Loucy (cell line): ENCODE data around the gene THAP4.

Experiments used
- H2AFZ ChIP-seq: fragments of 200-600 bp; sonication (generic); 2 replicates; pipeline ENCODE4 v1.6.0; 2016; ENCODE audit warnings: antibody characterized with exemption, mild to moderate bottlenecking, low read length, moderate library complexity
- H3F3A ChIP-seq: fragments of 200-600 bp; 2 replicates; pipeline ENCODE4 v1.6.0; 2016; ENCODE audit warnings: antibody characterized with exemption, low read depth, mild to moderate bottlenecking
- H3K27me3 ChIP-seq: fragments of 200-600 bp; sonication (generic); 2 replicates; pipeline ENCODE4 v1.6.1; 2014; ENCODE audit warnings: low read length, mild to moderate bottlenecking; ENCODE audit not compliant: insufficient read depth, poor library complexity, severe bottlenecking
- H3K36me3 ChIP-seq: fragments of 200-600 bp; sonication (generic); 2 replicates; pipeline ENCODE4 v1.6.1; 2016; ENCODE audit warnings: low read length; ENCODE audit not compliant: insufficient read depth
- H3K4me1 ChIP-seq: fragments of 200-600 bp; sonication (generic); 2 replicates; pipeline ENCODE4 v1.5.1; 2014; ENCODE audit warnings: low read length, mild to moderate bottlenecking; ENCODE audit not compliant: insufficient read depth, poor library complexity, severe bottlenecking
- H3K4me2 ChIP-seq: fragments of 200-600 bp; sonication (generic); 2 replicates; pipeline ENCODE4 v1.6.0; 2014; ENCODE audit warnings: antibody characterized with exemption, low read length, low read depth, mild to moderate bottlenecking; ENCODE audit not compliant: poor library complexity, severe bottlenecking
- H3K4me3 ChIP-seq: fragments of 200-600 bp; sonication (generic); 2 replicates; pipeline ENCODE4 v1.5.1; 2014; ENCODE audit warnings: low read length, mild to moderate bottlenecking, mixed read lengths; ENCODE audit not compliant: poor library complexity, severe bottlenecking
- H3K79me2 ChIP-seq: fragments of 200-600 bp; sonication (generic); 2 replicates; pipeline ENCODE4 v1.6.1; 2014; ENCODE audit warnings: low read length; ENCODE audit not compliant: insufficient read depth
- H3K9ac ChIP-seq: fragments of 200-600 bp; sonication (generic); 2 replicates; pipeline ENCODE4 v1.6.0; 2014; ENCODE audit warnings: mild to moderate bottlenecking, low read depth, low read length, moderate library complexity; ENCODE audit not compliant: poor library complexity, severe bottlenecking
- H3K9me2 ChIP-seq: fragments of 200-600 bp; sonication (generic); replicated peaks from 2 replicates; pipeline ENCODE4 v1.6.1; 2016; ENCODE audit warnings: low read depth, low read length, mixed read lengths
- H3K9me3 ChIP-seq: fragments of 200-600 bp; sonication (generic); 2 replicates; pipeline ENCODE4 v1.6.1; 2014; ENCODE audit warnings: mild to moderate bottlenecking, antibody characterized with exemption, low read length, low read depth; ENCODE audit not compliant: insufficient read depth
- H4K20me1 ChIP-seq: fragments of 200-600 bp; sonication (generic); 2 replicates; pipeline ENCODE4 v1.6.0; 2014; ENCODE audit warnings: antibody characterized with exemption, low read length, mild to moderate bottlenecking; ENCODE audit not compliant: insufficient read depth, poor library complexity, severe bottlenecking
- CTCF ChIP-seq: fragments of 200-600 bp; sonication (generic); conservative IDR thresholded peaks from 2 replicates; pipeline ENCODE4 v1.5.1; 2014; ENCODE audit warnings: mild to moderate bottlenecking, antibody characterized with exemption, low read length
- EZH2phosphoT487 ChIP-seq: fragments of 200-600 bp; IDR thresholded peaks from 2 replicates; pipeline ENCODE4 v1.6.1; 2018; ENCODE audit warnings: antibody characterized with exemption, mild to moderate bottlenecking, moderate library complexity, borderline replicate concordance

Gene THAP4

DNA sequence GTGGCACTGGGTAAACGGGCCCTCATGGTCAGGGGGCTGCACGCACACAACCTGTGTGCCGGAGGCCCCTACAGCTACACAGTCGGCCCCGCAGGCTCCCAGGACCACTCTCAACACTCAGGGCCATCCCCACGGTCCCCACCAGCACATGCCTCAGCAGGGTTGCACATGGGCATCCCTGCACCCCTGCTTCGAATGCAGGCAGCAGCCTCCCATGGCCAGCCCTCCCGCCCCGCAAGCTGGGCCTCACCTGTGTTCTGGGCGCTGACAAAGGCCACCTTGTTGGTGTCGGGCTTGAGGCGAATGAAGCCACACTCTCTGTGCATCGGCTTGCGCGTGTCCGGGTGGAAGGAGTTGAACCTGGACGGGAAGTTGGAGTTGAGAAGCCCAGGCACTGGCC lies 34.2 kb downstream of the THAP4 start:
- Histone ChIP-seq H3K79me2 (no peaks in the 10 kb centered on the region), H3K4me1 (no peaks in the 10 kb centered on the region), H3K9me2 (no peaks in the 10 kb centered on the region), H3K9ac (no peak overlapping the region), H3K4me2 (no peak overlapping the region), H2AFZ (no peak overlapping the region), H3K9me3 (no peaks in the 10 kb centered on the region), H4K20me1 (no peaks in the 10 kb centered on the region), H3K4me3 (no peak overlapping the region), H3K27me3 (no peaks in the 10 kb centered on the region), H3K36me3 (peaks cover 49% of the 10 kb centered on the region), H3F3A (no peaks in the 10 kb centered on the region)
- TF ChIP-seq CTCF (no peak), EZH2phosphoT487 (no peak)

- no peaks in the 10 kb centered on the region for H3K27me3 ChIP-seq
- peaks cover 51% of the 10 kb centered on the region for H3K36me3 ChIP-seq
- no peak overlapping the region for H2AFZ ChIP-seq
- no peaks in the 10 kb centered on the region for H4K20me1 ChIP-seq
- H3F3A ChIP-seq, result no peaks in the 10 kb centered on the region
- H3K9me3 ChIP-seq, result no peaks in the 10 kb centered on the region
- no peaks in the 10 kb centered on the region for H3K79me2 ChIP-seq
- no peaks in the 10 kb centered on the region for H3K4me1 ChIP-seq
- no peak for TF ChIP-seq EZH2phosphoT487
- TF ChIP-seq CTCF, result no peak
- H3K9me2 ChIP-seq, result no peaks in the 10 kb centered on the region
- no peak overlapping the region for H3K4me2 ChIP-seq
- H3K4me3 ChIP-seq, result no peak overlapping the region
- no peak overlapping the region for H3K9ac ChIP-seq
Measured at GRCh38 chr2:241601841-241602240, 35.1 kb downstream of the THAP4 start.

GRCh38 chr2:241599615-241600014 lies 37.3 kb downstream of the THAP4 start:
- Histone ChIP-seq H3K36me3 (peaks cover 33% of the 10 kb centered on the region; the same call in 1 of the 2 replicates), H3K4me3 (no peak overlapping the region), H3K9me3 (no peaks in the 10 kb centered on the region), H3F3A (no peaks in the 10 kb centered on the region), H2AFZ (no peak overlapping the region), H3K79me2 (no peaks in the 10 kb centered on the region), H4K20me1 (no peaks in the 10 kb centered on the region), H3K9ac (no peak overlapping the region), H3K4me2 (no peak overlapping the region), H3K9me2 (no peaks in the 10 kb centered on the region), H3K4me1 (no peaks in the 10 kb centered on the region), H3K27me3 (no peaks in the 10 kb centered on the region)
- TF ChIP-seq CTCF (no peak), EZH2phosphoT487 (no peak)
